HG03095 (cell line): Measurements from ENCODE around the gene KRT8.
"Not testable (repeated sequence)": the region's sequence is repeated elsewhere in the genome, so short reads cannot be mapped to it uniquely, and the experiment has no call there.

ENCODE experiments used
- ATAC-seq: cut with Tn5 transposase; IDR thresholded peaks from one replicate; pipeline ENCODE4 v1.9.1; 2021; ENCODE audit warnings: moderate library complexity; ENCODE audit not compliant: unreplicated experiment

Gene KRT8

GRCh38 chr12:52904509-52905300, at the start of gene KRT8:
KRT8 (minus strand) TSS chr12:52905076; CDS start chr12:52904981, 95 bp downstream.
- ATAC-seq, result not testable (repeated sequence)

- no peak for ATAC-seq
Measured at GRCh38 chr12:52953181-52953841, 48.4 kb upstream of the KRT8 start.

GRCh38 chr12:52952076-52952801, 47.4 kb upstream of the KRT8 start:
- ATAC-seq, result no peak

GRCh38 chr12:52951640-52952039, 46.8 kb upstream of the KRT8 start:
- no peak for ATAC-seq

- ATAC-seq, result no peak
Measured at GRCh38 chr12:52951126-52951525, 46.2 kb upstream of the KRT8 start.

- ATAC-seq, result no peak
Measured at GRCh38 chr12:52950553-52950952, 45.7 kb upstream of the KRT8 start.

- no peak for ATAC-seq
Measured at GRCh38 chr12:52949413-52950331, 44.8 kb upstream of the KRT8 start.

- ATAC-seq, result no peak
Measured at GRCh38 chr12:52947738-52948423, 43.0 kb upstream of the KRT8 start.

- no peak for ATAC-seq
Measured at GRCh38 chr12:52946797-52947547, 42.1 kb upstream of the KRT8 start.

- ATAC-seq, result no peak
Measured at GRCh38 chr12:52946334-52946733, 41.5 kb upstream of the KRT8 start.

GRCh38 chr12:52945389-52946232, 40.7 kb upstream of the KRT8 start:
- no peak for ATAC-seq

GRCh38 chr12:52944683-52945388, 40.0 kb upstream of the KRT8 start:
- no peak for ATAC-seq

- ATAC-seq, result no peak
Measured at GRCh38 chr12:52942901-52943181, 38.0 kb upstream of the KRT8 start.

- ATAC-seq, result no peak
Measured at GRCh38 chr12:52942066-52942900, 37.4 kb upstream of the KRT8 start.

GRCh38 chr12:52929538-52929937, 24.7 kb upstream of the KRT8 start:
- ATAC-seq, result no peak

- ATAC-seq, result no peak
Measured at GRCh38 chr12:52927964-52928363, 23.1 kb upstream of the KRT8 start.

- ATAC-seq, result no peak
Measured at GRCh38 chr12:52926596-52927234, 21.8 kb upstream of the KRT8 start.
